A549 treated with AZD9567 at 1 μM for 4 hours (cell line): Measurements from ENCODE around the gene POLR2M. TPM values are rescaled to one million over a fixed set of nuclear protein-coding genes. Genes with fewer than 3 reads are reported as not detected.

Experiments used
- total RNA-seq: library from RNA; stranded (reverse); fragments of 200-300 nt; extraction: Qiagen RNA extraction; gene quantifications from 5 replicates; pipeline ENCODE4 v1.2.3, GENCODE V29; 2022; ENCODE audit not compliant: insufficient read depth

POLR2M gene
- 39.4 to 104 TPM (median 60.0 TPM) in 5 replicates for total RNA-seq

DNA sequence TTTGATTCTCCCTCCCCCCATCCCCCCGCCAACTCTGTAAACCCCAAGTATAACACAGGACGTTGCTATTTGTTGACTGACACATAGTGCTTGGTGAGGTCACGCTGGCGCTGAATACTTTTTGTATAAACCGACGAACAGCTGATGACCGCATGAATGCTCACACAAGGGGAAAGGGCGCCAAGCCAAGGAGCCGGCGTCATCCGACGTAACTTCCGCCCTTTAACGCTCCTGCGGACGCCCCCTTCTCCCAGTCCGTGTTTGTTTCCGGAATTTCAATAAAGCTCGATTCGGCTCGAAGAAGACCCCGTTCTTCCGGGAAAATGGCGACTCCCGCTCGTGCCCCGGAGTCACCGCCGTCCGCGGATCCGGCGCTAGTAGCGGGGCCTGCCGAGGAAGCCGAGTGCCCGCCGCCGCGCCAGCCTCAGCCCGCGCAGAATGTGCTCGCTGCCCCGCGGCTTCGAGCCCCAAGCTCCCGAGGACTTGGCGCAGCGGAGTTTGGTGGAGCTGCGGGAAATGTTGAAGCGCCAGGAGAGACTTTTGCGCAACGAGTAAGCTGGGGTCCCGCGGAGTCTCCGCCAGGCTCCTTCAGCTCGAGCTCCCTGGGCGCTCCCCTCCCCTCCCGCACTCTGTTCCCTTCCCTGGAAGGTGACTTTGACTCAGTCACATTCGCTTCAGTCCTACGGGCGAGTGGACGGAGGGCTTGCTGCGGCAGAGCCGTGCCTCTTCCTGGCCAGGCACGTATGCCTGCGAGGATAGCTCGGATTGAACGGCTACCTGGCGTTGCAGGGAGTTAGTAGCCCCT lies at the start of gene POLR2M:
Gene POLR2M (plus strand): TSS at position 310 of the 805 bp plus-strand sequence. CDS start 129 bp downstream, at position 439.

Other genes with a start within 250 kb of the POLR2M start
- gene MYZAP, start 114.8 kb upstream of the POLR2M start, total RNA-seq, result 0.73 to 1.1 TPM (median 0.98 TPM) in 4 of 5 replicates, not detected in the other